Spinal cord (tissue), 10 donors: ENCODE data around the gene CFAP107. TPM values are rescaled to one million over a fixed set of nuclear protein-coding genes. Genes with fewer than 3 reads are reported as not detected.

Experiments used
- DNase-seq, 6 donors: peaks; one replicate each; pipeline versions ENCODE4 v3.0.0 to v3.0.0-alpha.2; 2013 to 2015; ENCODE audit warnings: low spot score in 6 of 6, low read depth in 4 of 6
- H3K27ac ChIP-seq: one replicate; pipeline ENCODE4 v1.5.1; 2013; ENCODE audit warnings: low read depth, low read length, control low read depth
- H3K27me3 ChIP-seq: one replicate; pipeline ENCODE4 v1.6.1; 2013; ENCODE audit warnings: low read length; ENCODE audit not compliant: control insufficient read depth, insufficient read depth
- H3K36me3 ChIP-seq: one replicate; pipeline ENCODE4 v1.6.1; 2013; ENCODE audit warnings: low read length; ENCODE audit not compliant: control insufficient read depth, insufficient read depth
- H3K4me1 ChIP-seq: one replicate; pipeline ENCODE4 v1.6.1; 2013; ENCODE audit warnings: low read length; ENCODE audit not compliant: control insufficient read depth, insufficient read depth
- H3K4me3 ChIP-seq: one replicate; pipeline ENCODE4 v1.5.1; 2013; ENCODE audit warnings: low read depth, low read length, control low read depth
- H3K9me3 ChIP-seq: one replicate; pipeline ENCODE4 v1.6.1; 2013; ENCODE audit warnings: low read length; ENCODE audit not compliant: control insufficient read depth, insufficient read depth
- WGBS: methylation state at CpG from one replicate; pipeline ENCODE4 v1.1.5; 2013; ENCODE audit warnings: missing lambda C conversion rate; ENCODE audit not compliant: insufficient coverage; 5-methylcytosine and 5-hydroxymethylcytosine counted together
- polyA plus RNA-seq, 2 donors: library from polyadenylated mRNA; unstranded; fragments of 120-200 nt; gene quantifications; one replicate each; pipeline ENCODE4 v1.2.1, GENCODE V29; 2013; ENCODE audit not compliant: insufficient read length in 2 of 2
- total RNA-seq, 2 donors: library from RNA; depleted of rRNA in 1 of 2; stranded (reverse); fragments of 120-200 nt in 1 of 2; fragments of >200 nt in 1 of 2; gene quantifications; one replicate each; pipeline versions ENCODE4 v1.2.3 to v1.2.4, GENCODE V29; 2013 to 2014
- donor health status: healthy.

The CFAP107 gene
- total and polyA plus RNA-seq, 4 donors: 0.69 to 7.5 (median 4.6) TPM

DNA sequence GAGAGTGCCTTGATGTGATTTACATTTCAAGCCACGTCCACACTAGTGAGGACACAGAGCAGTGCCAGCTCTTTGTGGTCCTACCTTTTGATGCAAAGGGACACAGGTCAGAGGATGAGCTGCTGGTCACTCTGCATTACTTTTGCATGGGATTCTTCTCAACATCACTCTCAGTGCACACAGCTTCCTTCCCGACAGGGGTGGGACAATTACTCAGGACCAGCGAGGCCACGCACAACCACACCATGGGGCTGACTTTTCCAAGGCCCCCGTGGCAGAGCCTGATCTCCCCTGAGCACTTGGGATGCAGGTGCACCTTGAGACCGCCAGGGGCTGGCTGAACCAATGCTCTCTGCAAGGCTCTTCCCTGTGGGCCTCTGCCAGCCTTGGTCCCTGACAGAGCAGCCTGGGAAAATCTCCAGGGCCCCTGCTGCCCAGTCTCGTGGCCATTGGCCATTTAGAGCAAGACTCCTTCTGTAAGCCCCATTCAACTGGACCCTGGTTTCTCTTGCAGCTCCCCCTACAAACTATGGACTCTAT lies 14.3 kb downstream of the CFAP107 start:
- peaks cover 21% of the 10 kb centered on the region for H3K4me1 ChIP-seq
- H3K36me3 ChIP-seq: peaks cover 4% of the 10 kb centered on the region
- WGBS: 79% methylated on average over 7 of the region's 7 CpGs
- no peaks in the 10 kb centered on the region for H3K27me3 ChIP-seq
- no peak overlapping the region for H3K4me3 ChIP-seq
- DNase-seq: no peak
- no peak overlapping the region for H3K27ac ChIP-seq
- no peaks in the 10 kb centered on the region for H3K9me3 ChIP-seq

GRCh38 chr1:12761781-12762180 lies 15.8 kb downstream of the CFAP107 start:
- no peak overlapping the region for H3K27ac ChIP-seq
- H3K4me3 ChIP-seq: no peak overlapping the region
- no peaks in the 10 kb centered on the region for H3K27me3 ChIP-seq
- H3K4me1 ChIP-seq: peaks cover 21% of the 10 kb centered on the region
- H3K9me3 ChIP-seq: no peaks in the 10 kb centered on the region
- DNase-seq: no peak
- H3K36me3 ChIP-seq: peaks cover 4% of the 10 kb centered on the region
- WGBS: 93% methylated on average over 5 of the region's 5 CpGs

- no peak overlapping the region for H3K4me3 ChIP-seq
- H3K4me1 ChIP-seq: peaks cover 19% of the 10 kb centered on the region
- DNase-seq: no peak
- WGBS: 93% methylated on average over 6 of the region's 7 CpGs
- no peak overlapping the region for H3K27ac ChIP-seq
- H3K9me3 ChIP-seq: no peaks in the 10 kb centered on the region
- no peaks in the 10 kb centered on the region for H3K27me3 ChIP-seq
- H3K36me3 ChIP-seq: peaks cover 4% of the 10 kb centered on the region
These were observed 16.8 kb downstream of the CFAP107 start for GRCh38 chr1:12762766-12763165.

DNA sequence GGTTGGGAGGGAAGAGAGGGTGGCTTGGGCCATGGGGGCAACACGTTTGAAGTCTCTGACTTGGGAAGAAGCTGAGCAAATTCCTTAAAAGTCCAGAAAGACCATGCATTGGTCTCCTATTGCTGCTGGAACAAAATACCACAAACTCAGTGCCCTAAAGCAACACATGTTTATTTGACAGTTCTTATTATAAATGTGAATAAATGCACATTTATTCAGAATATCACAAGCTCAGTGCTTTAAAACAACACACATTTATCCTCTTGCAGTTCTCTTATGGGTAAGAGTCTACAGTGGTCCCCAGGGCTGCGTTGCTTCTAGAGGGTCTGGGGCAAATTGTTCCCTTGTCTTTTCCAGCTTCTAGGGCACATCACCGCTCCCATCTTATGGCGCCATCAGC lies 17.5 kb downstream of the CFAP107 start:
- WGBS: 100% methylated on average over 3 of the region's 4 CpGs
- Histone ChIP-seq H3K27ac (no peak overlapping the region), H3K4me3 (no peak overlapping the region), H3K9me3 (no peaks in the 10 kb centered on the region), H3K27me3 (no peaks in the 10 kb centered on the region), H3K4me1 (peaks cover 12% of the 10 kb centered on the region), H3K36me3 (peaks cover 4% of the 10 kb centered on the region)
- no peak for DNase-seq

GRCh38 chr1:12764016-12764415 lies 18.0 kb downstream of the CFAP107 start:
- H3K27me3 ChIP-seq: no peaks in the 10 kb centered on the region
- peaks cover 11% of the 10 kb centered on the region for H3K4me1 ChIP-seq
- DNase-seq: no peak
- H3K27ac ChIP-seq: no peak overlapping the region
- 88% methylated on average over 2 of the region's 5 CpGs for WGBS
- no peak overlapping the region for H3K4me3 ChIP-seq
- H3K9me3 ChIP-seq: no peaks in the 10 kb centered on the region
- H3K36me3 ChIP-seq: peaks cover 4% of the 10 kb centered on the region

DNA sequence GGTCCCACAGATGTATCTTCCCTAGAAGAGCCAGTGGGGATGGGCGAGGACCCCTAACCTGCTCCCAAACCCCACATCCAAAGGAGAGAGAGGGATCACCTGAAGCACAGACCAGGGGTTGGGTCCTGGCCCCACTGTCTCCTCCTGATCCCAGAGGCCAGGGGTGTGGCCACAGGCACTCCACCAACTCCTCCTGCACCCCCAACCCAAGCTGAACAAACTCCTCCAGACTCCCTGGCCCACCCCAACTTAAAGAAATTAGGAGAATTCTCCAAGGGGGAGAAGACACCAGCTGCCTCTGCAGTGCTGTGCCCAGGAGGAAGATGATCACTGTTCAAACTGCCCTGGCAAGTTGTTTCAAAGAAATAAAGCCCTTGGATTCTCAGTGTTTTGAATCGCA lies 23.0 kb downstream of the CFAP107 start:
- H3K9me3 ChIP-seq: no peaks in the 10 kb centered on the region
- no peaks in the 10 kb centered on the region for H3K4me1 ChIP-seq
- no CpG with 5 or more reads among the region's 2 CpGs for WGBS
- no peaks in the 10 kb centered on the region for H3K36me3 ChIP-seq
- no peak for DNase-seq
- no peak overlapping the region for H3K27ac ChIP-seq
- H3K27me3 ChIP-seq: no peaks in the 10 kb centered on the region
- no peak overlapping the region for H3K4me3 ChIP-seq

DNA sequence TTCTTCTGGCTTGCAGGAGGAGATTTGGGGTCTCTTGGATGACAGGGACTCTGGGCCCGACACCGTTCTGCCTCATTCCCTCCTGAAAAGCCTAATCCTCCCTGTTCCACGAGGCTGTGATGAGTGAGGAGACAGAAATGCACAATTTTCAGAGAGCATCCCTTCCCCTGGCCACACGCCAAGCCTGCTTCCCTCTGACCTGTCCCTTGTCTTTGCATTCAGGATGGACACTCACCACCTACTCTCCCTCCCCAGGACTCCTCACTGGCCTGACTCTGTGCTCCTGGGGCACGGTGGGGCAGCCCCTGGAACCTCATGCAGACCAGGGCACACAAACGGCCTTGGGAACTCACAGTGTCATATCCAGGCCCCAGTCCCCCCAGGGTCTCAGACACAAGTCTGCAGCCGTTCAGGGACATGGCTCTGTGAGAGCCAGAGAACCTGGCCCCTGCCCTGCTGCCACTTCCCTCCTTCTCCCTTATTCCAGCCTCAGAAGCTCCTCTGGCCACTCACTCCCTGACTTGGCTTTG lies 24.0 kb downstream of the CFAP107 start:
- Histone ChIP-seq H3K36me3 (no peaks in the 10 kb centered on the region), H3K27ac (no peak overlapping the region), H3K9me3 (no peaks in the 10 kb centered on the region), H3K27me3 (no peaks in the 10 kb centered on the region), H3K4me3 (no peak overlapping the region), H3K4me1 (no peaks in the 10 kb centered on the region)
- whole genome bisulfite sequencing: 76% methylated on average over 7 of the region's 7 CpGs
- DNase-seq: no peak

DNA sequence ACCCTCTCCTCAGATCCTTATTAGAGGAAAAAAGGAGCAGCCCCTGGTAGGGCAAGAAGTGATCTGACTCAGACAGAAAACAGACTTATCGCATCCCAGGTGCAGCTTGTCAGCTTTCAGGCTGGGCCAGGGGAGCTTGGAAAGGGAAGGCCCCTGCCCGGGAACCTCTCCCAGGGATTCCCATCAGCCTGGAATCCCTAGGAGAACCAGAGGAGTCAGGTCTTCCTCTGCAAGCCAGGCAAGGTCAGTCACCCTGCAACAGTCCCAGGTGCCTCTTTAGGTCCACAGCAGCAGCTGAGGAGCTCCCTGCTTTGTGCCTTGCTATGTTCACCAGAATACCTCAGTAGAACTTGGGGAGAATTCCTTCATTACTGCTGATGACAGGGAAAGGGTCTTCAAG lies 24.6 kb downstream of the CFAP107 start:
- Histone ChIP-seq H3K4me1 (no peaks in the 10 kb centered on the region), H3K9me3 (no peaks in the 10 kb centered on the region), H3K27ac (no peak overlapping the region), H3K27me3 (no peaks in the 10 kb centered on the region), H3K36me3 (no peaks in the 10 kb centered on the region), H3K4me3 (no peak overlapping the region)
- no peak for DNase-seq
- WGBS: 96% methylated on average over 2 of the region's 2 CpGs

- WGBS: 89% methylated on average over 5 of the region's 5 CpGs
- no peaks in the 10 kb centered on the region for H3K36me3 ChIP-seq
- DNase-seq: no peak
- H3K9me3 ChIP-seq: no peaks in the 10 kb centered on the region
- H3K27me3 ChIP-seq: no peaks in the 10 kb centered on the region
- no peak overlapping the region for H3K4me3 ChIP-seq
- H3K4me1 ChIP-seq: no peaks in the 10 kb centered on the region
- no peak overlapping the region for H3K27ac ChIP-seq
These were observed 25.2 kb downstream of the CFAP107 start for GRCh38 chr1:12771186-12771585.

GRCh38 chr1:12772520-12772919 lies 26.5 kb downstream of the CFAP107 start:
- no peaks in the 10 kb centered on the region for H3K36me3 ChIP-seq
- no peak overlapping the region for H3K4me3 ChIP-seq
- DNase-seq: no peak
- no peaks in the 10 kb centered on the region for H3K4me1 ChIP-seq
- H3K9me3 ChIP-seq: no peaks in the 10 kb centered on the region
- no peak overlapping the region for H3K27ac ChIP-seq
- WGBS: 90% methylated on average over 5 of the region's 5 CpGs
- no peaks in the 10 kb centered on the region for H3K27me3 ChIP-seq
